Suprapubic skin (tissue), 4 donors: ENCODE data around the gene UGT1A4. TPM values are rescaled to one million over a fixed set of nuclear protein-coding genes. Genes with fewer than 3 reads are reported as not detected.

ENCODE experiments used
- DNase-seq, 2 donors: peaks; one replicate each; pipeline ENCODE4 v3.0.0-alpha.2; 2019; ENCODE audit warnings: low spot score in 2 of 2
- H3K27ac ChIP-seq: fragments of 200-600 bp; sonication (generic); one replicate; pipeline ENCODE4 v1.5.1; 2019
- H3K27me3 ChIP-seq: fragments of 200-600 bp; sonication (generic); one replicate; pipeline ENCODE4 v1.5.1; 2019
- H3K36me3 ChIP-seq: fragments of 200-600 bp; sonication (generic); one replicate; pipeline ENCODE4 v1.5.1; 2019
- H3K4me1 ChIP-seq: fragments of 200-600 bp; sonication (generic); one replicate; pipeline ENCODE4 v1.5.1; 2019
- H3K4me3 ChIP-seq: fragments of 200-600 bp; sonication (generic); one replicate; pipeline ENCODE4 v1.5.1; 2019; ENCODE audit warnings: mild to moderate bottlenecking
- H3K9me3 ChIP-seq: fragments of 200-600 bp; sonication (generic); one replicate; pipeline ENCODE4 v1.5.1; 2019
- EP300 ChIP-seq: sonication (generic); formaldehyde crosslinking; IDR thresholded peaks from one replicate; pipeline ENCODE4 v1.6.1; 2017; ENCODE audit warnings: antibody characterized with exemption
- POLR2A ChIP-seq, 2 donors: fragments of 450-650 bp; IDR thresholded peaks; one replicate each; pipeline ENCODE4 v1.6.1; 2017; ENCODE audit warnings: antibody characterized with exemption in 2 of 2, mild to moderate bottlenecking in 2 of 2, moderate library complexity in 2 of 2
- POLR2AphosphoS5 ChIP-seq, 3 donors: sonication (generic); formaldehyde crosslinking; IDR thresholded peaks; one replicate each; pipeline ENCODE4 v1.6.1; 2017; ENCODE audit warnings: antibody characterized with exemption in 3 of 3
- WGBS: methylation state at CpG from one replicate; pipeline ENCODE4 v1.1.5; 2018; 5-methylcytosine and 5-hydroxymethylcytosine counted together
- total RNA-seq, 4 donors: library from RNA; depleted of rRNA; stranded (reverse); fragments of >200 nt; gene quantifications; one replicate each; pipeline ENCODE4 v1.1.0, GENCODE V29; 2016
- TF ChIP-seq, protein P1 (sequence below), 2 donors: fragments of 200-600 bp in 1 of 2; fragments of 450-650 bp in 1 of 2; sonication (generic) in 1 of 2; IDR thresholded peaks; one replicate each; pipeline ENCODE4 v1.5.1; 2016 to 2019; ENCODE audit warnings: antibody characterized with exemption in 2 of 2, mild to moderate bottlenecking in 1 of 2, moderate library complexity in 1 of 2

The UGT1A4 gene
- total RNA-seq, 4 donors from 2014 or later: 1.8 to 2.6 (median 2.3) TPM; not detected in 1

DNA sequence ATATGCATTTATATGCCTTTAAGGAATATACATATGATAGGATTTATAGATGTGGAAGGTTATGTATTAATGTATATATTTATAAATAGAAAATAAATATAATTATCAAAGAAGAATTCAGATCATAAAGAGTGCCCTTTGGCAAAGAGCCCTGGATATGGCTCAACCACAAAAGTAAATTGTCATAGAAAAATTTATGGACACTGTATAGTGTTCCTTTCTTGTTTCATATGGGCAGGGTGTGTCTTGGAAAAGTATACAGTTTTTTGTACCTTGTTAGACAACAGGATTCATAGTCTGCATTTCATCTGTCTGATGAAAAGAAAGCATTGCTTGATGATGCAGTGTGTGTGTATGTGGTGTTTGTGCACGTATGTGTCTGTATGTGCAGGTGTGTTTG, 33.9 kb upstream of the UGT1A4 start:
- H3K27me3 ChIP-seq: peaks cover 2% of the 10 kb centered on the region
- TF ChIP-seq POLR2AphosphoS5 (IDR thresholded peaks at IDR 0.05): no peak
- no peak for TF ChIP-seq EP300
- TF ChIP-seq POLR2A (IDR thresholded peaks at IDR 0.05): no peak
- TF ChIP-seq, protein P1, sequence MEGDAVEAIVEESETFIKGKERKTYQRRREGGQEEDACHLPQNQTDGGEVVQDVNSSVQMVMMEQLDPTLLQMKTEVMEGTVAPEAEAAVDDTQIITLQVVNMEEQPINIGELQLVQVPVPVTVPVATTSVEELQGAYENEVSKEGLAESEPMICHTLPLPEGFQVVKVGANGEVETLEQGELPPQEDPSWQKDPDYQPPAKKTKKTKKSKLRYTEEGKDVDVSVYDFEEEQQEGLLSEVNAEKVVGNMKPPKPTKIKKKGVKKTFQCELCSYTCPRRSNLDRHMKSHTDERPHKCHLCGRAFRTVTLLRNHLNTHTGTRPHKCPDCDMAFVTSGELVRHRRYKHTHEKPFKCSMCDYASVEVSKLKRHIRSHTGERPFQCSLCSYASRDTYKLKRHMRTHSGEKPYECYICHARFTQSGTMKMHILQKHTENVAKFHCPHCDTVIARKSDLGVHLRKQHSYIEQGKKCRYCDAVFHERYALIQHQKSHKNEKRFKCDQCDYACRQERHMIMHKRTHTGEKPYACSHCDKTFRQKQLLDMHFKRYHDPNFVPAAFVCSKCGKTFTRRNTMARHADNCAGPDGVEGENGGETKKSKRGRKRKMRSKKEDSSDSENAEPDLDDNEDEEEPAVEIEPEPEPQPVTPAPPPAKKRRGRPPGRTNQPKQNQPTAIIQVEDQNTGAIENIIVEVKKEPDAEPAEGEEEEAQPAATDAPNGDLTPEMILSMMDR (IDR thresholded peaks at IDR 0.05): no peak
- WGBS: 82% methylated on average over 1 of the region's 1 CpG
- no peaks in the 10 kb centered on the region for H3K36me3 ChIP-seq
- no peaks in the 10 kb centered on the region for H3K9me3 ChIP-seq
- no peaks in the 10 kb centered on the region for H3K4me1 ChIP-seq
- no peak overlapping the region for H3K4me3 ChIP-seq
- no peak for DNase-seq
- H3K27ac ChIP-seq: no peak overlapping the region

DNA sequence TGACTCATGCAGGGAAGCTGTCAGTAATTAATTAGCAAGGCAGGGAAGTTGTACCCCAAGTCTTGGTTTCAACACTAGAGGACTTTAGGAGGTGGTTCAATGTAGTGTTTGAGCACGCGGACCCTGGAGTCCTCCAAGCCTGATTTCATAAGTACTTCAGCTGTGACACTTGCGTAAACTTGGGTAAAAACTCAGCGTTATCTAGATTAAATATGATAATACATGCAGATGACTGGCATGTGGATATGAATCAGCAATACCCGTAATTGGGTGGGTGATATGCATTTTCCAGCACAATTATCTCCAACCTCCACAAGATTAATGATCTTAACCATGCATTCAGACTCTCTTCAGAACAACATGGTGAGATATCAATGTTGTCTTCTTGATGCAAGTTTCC, 31.6 kb upstream of the UGT1A4 start:
- TF ChIP-seq POLR2AphosphoS5 (IDR thresholded peaks at IDR 0.05): no peak
- TF ChIP-seq, protein P1 (IDR thresholded peaks at IDR 0.05): no peak
- no peak for TF ChIP-seq EP300
- 75% methylated on average over 5 of the region's 5 CpGs for WGBS
- peaks cover 8% of the 10 kb centered on the region for H3K4me1 ChIP-seq
- H3K27me3 ChIP-seq: peaks cover 2% of the 10 kb centered on the region
- no peaks in the 10 kb centered on the region for H3K9me3 ChIP-seq
- no peak for DNase-seq
- no peak overlapping the region for H3K27ac ChIP-seq
- H3K4me3 ChIP-seq: no peak overlapping the region
- H3K36me3 ChIP-seq: no peaks in the 10 kb centered on the region

- Histone ChIP-seq H3K27ac (no peak overlapping the region), H3K36me3 (no peaks in the 10 kb centered on the region), H3K9me3 (no peaks in the 10 kb centered on the region), H3K4me3 (no peak overlapping the region), H3K27me3 (peaks cover 2% of the 10 kb centered on the region), H3K4me1 (peaks cover 8% of the 10 kb centered on the region)
- WGBS: 86% methylated on average over 5 of the region's 5 CpGs
- DNase-seq: no peak
- TF ChIP-seq POLR2AphosphoS5 (IDR thresholded peaks at IDR 0.05) (no peak), EP300 (no peak), POLR2A (IDR thresholded peaks at IDR 0.05) (no peak)
- TF ChIP-seq, protein P1 (IDR thresholded peaks at IDR 0.05): no peak
Measured at GRCh38 chr2:233688341-233688740, 30.2 kb upstream of the UGT1A4 start.

DNA sequence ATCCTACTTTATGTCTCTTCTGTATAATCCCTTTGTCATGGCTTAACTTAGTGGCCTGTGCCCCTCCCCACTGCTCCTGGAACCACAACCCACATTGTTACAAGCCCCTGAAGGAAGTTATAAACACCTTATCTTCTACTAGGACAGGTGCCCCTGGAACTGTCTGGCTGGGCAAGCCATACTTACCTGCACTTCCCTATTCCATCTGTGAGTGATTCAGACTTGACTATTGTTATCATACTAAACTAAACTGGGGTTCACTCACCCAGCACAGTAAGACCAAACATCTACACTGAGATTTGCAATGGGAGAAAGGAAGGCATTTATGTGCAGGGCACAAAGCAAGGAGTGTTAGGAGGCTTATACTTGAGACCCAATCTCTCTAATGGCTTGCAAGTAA, 29.5 kb upstream of the UGT1A4 start:
- H3K4me1 ChIP-seq: peaks cover 8% of the 10 kb centered on the region
- no peak for DNase-seq
- no peak overlapping the region for H3K4me3 ChIP-seq
- H3K36me3 ChIP-seq: no peaks in the 10 kb centered on the region
- H3K9me3 ChIP-seq: no peaks in the 10 kb centered on the region
- TF ChIP-seq, protein P1 (IDR thresholded peaks at IDR 0.05): no peak
- TF ChIP-seq EP300 (no peak), POLR2AphosphoS5 (IDR thresholded peaks at IDR 0.05) (no peak), POLR2A (IDR thresholded peaks at IDR 0.05) (no peak)
- peaks cover 2% of the 10 kb centered on the region for H3K27me3 ChIP-seq
- H3K27ac ChIP-seq: no peak overlapping the region

DNA sequence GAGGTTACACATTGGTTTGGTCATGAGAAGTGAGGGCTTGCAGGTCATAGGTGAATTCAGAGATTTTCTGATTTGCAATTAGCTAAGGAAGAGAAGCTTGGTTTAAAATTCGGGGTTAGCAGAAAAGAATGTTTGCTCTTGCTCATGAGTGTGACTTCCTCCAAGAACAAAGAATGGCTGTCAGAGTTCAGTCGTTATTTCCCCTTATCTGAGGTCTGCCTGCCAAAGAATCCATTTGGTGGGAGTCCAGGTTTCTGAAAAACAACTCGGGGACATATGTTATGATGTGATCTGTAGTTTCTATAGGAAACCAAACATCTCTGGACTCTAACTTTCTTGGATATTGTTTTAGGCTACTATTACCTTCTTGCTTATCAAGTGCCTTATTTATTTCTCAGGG, 29.0 kb upstream of the UGT1A4 start:
- Histone ChIP-seq H3K27ac (no peak overlapping the region), H3K9me3 (no peaks in the 10 kb centered on the region), H3K27me3 (peaks cover 2% of the 10 kb centered on the region), H3K4me1 (peaks cover 8% of the 10 kb centered on the region), H3K4me3 (no peak overlapping the region), H3K36me3 (no peaks in the 10 kb centered on the region)
- 23% methylated on average over 3 of the region's 3 CpGs for whole genome bisulfite sequencing
- DNase-seq: no peak
- TF ChIP-seq POLR2A (IDR thresholded peaks at IDR 0.05): no peak
- TF ChIP-seq EP300: no peak

DNA sequence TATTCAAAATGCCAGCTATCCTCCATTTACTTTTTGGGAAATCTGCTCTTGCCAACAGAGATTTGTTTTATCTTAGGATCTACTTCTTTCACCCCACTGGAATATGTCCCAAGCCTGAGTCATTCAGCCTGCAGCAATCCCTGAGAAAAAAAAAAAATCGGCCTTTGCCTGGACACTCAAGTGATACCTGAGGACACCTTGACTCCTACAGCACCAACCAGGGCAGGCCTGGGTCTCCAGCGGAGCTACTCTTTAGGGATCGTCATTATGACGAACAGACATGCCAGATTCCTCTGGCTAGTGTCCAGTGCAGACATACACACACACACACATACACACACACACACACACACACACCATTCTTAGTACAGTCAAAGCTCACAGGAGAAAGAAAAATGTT, 28.1 kb upstream of the UGT1A4 start:
- no peak overlapping the region for H3K27ac ChIP-seq

More for the DNA sequence above, 28.1 kb upstream of the UGT1A4 start:
- H3K36me3 ChIP-seq: no peaks in the 10 kb centered on the region
- H3K4me1 ChIP-seq: peaks cover 8% of the 10 kb centered on the region
- no peak overlapping the region for H3K4me3 ChIP-seq
- no peak for DNase-seq
- peaks cover 2% of the 10 kb centered on the region for H3K27me3 ChIP-seq
- 54% methylated on average over 4 of the region's 4 CpGs for WGBS
- no peaks in the 10 kb centered on the region for H3K9me3 ChIP-seq
- TF ChIP-seq, protein P1 (IDR thresholded peaks at IDR 0.05): no peak
- TF ChIP-seq POLR2AphosphoS5 (IDR thresholded peaks at IDR 0.05) (no peak), POLR2A (IDR thresholded peaks at IDR 0.05) (no peak), EP300 (no peak)
